8988T (cell line): ENCODE data around the gene HSPB6.
"Not testable (repeated sequence)": the region's sequence is repeated elsewhere in the genome, so short reads cannot be mapped to it uniquely, and the experiment has no call there.

Experiments
- DNase-seq: peaks from one replicate; pipeline ENCODE4 v3.0.0; 2011

The HSPB6 gene, protein sequence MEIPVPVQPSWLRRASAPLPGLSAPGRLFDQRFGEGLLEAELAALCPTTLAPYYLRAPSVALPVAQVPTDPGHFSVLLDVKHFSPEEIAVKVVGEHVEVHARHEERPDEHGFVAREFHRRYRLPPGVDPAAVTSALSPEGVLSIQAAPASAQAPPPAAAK

DNA sequence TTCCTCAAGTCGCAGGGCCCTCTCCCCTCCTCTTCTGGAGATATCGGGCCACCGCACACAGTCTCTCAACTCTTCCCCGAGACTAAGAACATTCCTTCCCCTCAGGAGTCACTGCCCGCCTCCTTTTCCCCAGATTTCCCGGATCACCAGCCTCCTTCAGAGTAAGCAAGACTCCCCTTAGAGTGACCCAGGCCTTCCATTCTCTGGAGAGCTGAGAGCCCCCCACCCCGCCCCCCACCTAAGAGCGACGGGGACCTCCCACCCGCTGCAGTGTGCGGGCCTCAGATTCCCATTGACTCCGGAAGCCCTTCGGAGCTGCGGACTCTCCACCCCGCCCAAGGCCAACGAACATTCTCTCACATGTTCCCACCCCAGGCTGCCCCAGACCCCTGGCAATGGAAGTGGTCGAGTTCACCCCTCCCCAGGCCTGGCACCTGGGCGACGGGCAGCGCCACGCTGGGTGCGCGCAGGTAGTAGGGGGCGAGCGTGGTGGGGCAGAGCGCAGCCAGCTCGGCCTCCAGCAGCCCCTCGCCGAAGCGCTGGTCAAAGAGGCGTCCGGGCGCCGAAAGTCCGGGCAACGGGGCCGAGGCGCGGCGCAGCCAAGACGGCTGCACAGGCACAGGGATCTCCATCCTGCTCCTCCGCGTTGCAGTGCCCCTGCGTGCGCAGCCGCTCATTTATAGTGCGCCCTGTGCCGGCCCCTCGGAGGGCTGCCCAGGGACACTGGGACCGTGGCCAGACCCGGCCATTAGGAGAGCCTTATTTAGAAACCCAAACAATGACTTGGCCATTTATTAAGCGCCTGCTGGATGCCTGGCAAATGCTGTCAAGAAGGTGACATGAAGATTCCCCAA is at the start of gene HSPB6:
TSS of gene HSPB6 (minus strand) at position 653 of the 854 bp plus-strand sequence. CDS start at position 632, 21 bp downstream.
- DNase-seq, result peak; percentile 13

DNA sequence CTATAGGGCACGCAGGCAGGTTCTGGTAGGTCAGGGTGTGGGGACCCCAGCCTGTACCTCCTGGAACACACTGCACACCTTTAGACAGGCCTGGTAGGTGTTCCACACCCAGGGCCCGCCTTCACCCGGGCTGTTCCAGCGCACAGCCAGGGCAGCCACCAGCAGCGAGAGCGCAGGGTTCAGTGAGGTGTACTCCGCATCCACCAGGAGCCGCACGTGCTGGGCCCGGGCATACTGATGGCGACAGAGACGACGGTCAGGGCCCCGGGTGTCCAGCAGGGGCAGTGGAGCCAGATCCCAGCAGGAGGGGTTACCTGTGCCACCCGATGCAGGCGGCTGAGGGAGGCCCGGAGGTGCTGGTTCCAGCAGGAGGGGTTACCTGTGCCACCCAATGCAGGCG is 49.8 kb upstream of the HSPB6 start:
- DNase-seq, result no peak

DNA sequence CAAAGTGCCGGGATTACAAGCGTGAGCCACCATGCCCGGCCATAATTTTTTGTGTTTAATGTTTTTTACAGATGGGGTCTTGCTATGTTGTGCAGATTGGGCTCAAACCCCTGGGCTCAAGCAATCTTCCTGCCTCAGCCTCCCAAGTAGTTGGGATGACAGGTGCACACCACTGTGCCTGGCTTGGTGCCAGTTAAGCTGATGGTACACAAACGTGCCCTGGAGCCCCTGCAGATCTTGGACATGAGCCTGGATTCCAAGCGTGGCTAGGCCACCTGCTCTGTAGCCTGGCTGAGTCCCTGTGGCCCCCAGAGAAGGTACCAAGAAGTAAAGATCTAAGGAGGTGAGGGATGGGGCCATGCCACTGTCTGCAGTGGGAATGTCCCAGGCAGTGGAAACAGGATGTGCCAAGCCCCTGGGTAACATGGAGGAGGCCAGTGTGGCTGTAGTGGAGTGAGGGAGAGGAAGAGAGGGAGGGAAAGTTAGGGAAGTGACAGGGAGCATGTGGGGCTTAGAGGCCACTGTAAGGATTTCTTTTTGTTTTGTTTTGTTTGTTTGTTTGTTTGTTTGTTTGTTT is 48.8 kb upstream of the HSPB6 start:
- DNase-seq, result no peak

GRCh38 chr19:35801828-35802227 is 45.0 kb upstream of the HSPB6 start:
- DNase-seq, result no peak

DNA sequence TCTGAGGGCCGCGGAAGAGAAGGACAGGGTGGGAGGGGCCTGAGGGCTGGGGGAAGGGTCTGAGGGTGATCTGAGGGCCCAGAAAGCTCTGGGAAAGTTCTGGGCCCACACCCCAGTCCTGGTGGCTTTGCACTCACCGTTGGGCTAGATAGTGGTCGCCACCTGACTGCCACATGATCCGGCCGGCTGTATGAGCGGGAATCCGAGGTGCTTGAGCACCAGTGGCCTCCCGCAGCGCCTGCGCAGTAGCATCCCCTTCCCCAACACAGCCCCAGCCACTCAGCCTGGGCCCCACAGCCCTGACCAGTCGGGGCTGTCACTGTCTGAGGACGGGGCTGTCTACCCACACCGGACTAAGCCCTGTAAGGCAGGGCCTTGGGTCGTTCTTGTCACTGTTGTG is 40.8 kb upstream of the HSPB6 start:
- no peak for DNase-seq

DNA sequence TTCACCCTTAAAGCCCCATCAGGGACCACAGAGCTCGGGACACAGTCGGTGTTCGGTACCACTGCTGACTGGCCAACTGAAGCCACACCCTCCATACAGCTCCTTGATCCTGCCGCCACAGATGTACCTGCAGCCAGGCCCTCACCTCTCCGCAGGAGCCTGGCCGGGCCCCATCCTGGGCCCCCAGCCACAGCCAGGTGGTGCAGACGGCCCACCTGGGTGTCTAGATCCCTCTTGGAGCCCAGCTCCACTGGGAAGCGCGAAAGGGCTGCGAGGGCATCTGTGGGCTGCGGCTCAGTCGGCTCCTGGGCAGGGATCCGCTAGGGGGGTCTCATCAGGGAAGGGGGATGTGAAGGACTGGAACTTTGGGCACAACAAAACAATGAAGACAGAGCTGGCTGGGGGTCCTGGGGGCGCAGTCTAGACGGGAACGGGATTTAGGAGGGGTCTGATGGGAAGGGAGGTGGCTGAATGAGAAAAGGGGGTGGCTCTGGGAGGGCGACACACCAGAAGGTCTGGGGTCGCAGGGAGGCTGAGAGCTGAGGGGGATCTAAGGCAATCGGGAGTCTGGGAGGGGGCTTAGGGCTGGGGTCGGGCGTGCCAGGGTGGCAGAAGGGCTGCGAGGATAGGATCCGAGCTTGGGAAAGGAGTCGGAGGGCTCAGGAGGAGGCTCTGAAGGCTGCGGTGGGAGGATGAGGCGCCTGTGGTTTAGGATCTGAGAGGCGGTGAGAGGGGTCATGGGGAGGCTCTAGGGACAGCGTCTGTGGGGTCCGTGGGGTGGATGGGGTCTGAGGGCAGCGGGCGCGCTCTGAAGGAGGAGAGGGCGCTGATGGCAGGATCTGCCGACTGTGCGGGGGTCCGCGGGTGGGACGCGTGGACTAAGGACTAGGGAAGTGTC is 40.1 kb upstream of the HSPB6 start:
- DNase-seq, result no peak

DNA sequence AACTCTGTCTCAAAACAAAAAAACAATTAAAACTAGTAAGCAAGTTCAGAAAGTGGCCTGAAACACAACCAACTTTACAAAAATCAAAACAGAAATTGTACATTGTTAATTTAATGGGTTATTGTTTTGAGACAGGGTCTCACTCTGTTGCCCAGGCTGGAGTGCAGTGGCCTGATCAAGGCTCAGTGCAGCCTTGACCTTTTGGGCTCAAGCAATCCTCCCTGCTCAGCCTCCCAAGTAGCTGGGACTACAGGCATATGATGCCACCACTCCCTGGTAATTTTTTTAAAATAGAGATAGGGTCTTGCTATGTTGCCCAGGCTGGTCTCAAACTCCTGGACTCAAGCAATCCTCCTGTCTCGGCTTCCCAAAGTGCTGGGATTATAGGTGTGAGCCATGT is 38.7 kb upstream of the HSPB6 start:
- DNase-seq, result not testable (repeated sequence)

- DNase-seq, result no peak
Observed at GRCh38 chr19:35793381-35794165, 36.7 kb upstream of the HSPB6 start.

DNA sequence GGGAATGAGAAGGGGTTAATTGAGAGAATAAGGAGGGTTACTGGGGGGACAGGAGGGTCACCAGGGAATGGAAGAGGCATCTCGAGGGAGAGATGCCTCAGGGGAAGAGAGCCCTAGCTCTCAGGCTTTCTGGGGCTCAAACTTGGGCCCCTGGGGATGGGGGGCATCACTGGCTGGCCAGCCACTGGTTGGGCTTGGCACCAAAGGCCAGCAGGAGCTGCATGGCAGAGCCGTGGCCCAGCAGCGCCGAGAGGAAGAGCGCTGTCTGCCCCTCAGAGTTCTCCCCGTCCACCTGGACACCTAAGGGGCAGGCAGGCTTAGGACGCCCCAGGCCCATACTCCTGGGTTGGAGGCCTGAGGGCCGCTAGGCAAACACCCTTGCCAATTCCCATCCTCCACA is 36.1 kb upstream of the HSPB6 start:
- no peak for DNase-seq

DNA sequence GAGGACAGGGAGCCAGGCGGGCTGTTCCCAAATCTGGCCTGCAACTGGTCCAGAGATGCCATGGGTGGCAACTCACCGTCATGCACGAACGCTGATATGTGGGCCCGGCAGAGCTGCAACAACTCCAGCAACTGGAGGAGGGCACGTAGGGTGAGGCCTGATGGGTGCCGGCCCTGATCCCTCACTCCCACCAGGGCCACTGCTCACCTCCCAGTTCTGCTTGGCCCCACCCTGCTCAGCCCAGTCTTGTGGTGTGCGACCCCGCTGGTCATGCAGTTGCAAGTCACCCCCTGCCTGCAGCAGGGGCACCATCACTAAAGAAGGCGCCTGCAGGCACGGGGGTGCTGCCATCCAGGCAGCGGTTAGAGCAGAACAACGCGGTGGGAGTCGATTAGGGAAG is 35.5 kb upstream of the HSPB6 start:
- no peak for DNase-seq

GRCh38 chr19:35791814-35792279 is 35.0 kb upstream of the HSPB6 start:
- DNase-seq, result no peak

DNA sequence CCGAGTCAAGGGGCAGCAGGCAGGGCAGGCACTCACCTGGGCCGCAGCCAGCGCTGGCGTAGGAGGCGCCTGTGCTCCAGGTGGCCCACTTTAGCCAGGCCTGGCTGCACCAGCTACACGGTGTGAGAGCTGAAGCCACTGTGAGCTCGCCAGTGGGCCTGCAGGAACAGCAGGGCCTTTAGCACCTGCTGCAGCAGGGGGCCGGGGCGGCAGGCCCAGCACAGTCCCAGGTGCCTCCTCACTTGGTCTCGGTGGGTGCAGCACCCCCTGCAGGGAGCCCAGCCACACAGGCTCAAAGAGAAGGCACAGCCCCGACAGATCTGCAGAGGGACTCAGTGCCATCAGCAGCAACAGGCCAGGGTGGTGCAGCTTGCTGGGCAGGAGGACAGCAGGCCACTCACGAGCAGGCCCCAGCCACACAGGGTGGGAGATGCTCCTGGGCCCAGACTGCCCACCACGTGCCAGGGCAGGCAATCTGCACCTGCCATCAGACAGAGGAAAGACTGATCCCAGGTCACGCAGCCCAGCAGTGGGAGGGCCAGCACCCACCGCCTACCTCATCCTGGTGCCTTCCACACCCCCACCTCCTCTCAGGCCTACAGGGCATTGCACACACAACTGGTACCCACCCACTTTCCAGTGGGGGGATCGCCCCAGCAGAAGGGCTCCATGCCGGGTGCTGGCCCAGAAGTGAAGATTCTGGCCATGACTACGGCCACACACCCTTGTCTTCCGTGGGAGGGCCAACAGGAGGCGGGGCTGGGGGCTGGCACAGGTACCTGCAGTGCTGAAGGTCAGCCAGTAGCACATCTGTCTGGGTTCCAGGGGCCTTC is 34.4 kb upstream of the HSPB6 start:
- peak; percentile 89 for DNase-seq

DNA sequence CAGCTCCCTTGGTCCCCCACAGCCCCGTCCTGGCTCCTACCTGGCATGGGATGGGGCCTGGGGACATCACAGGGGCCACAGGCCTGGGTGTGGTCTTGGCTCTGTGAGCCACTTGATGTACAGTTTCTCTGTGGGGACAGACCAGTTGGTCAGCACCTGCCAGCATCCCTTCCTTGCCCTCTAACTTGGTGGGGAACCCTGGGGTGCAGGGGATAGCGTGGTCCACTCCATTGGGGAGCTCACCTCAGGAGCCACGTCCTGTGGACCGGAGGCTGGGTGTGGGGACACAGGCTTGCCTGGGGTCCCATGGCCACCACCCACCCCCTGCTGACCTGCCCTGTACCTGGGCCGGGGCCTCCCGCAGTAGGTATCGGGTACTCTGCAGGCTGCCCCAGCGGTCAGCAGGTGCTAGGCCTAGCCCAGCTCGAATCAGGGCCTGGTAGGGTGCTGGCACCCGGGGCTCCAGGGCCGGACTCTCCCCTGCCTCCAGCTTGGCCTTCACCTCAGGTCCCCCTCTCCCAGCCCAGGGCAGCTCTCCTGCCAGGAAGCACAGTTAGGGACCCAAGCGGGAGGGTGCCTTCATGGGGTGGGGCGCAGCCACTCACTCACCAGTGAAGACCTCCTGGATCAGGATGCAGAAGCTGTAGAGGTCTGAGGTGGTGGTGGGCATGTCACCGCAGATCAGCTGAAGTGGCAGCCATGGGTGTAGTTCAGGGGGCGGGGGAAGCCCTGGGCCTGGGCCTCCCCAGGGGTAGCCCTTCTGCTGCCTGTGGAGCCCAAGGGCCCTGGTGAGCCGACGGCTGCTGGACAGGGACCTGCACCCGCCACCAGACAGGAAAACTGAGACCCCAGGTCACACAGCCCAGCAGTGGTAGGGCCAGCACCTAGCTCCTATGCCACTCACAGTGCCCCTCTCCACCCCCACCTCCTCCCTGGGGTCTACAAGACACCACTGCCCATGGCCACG is 33.4 kb upstream of the HSPB6 start:
- no peak for DNase-seq

- peak; percentile 56 for DNase-seq
Observed at GRCh38 chr19:35789195-35789977, 32.6 kb upstream of the HSPB6 start.

GRCh38 chr19:35788205-35788960 is 31.6 kb upstream of the HSPB6 start:
- no peak for DNase-seq

DNA sequence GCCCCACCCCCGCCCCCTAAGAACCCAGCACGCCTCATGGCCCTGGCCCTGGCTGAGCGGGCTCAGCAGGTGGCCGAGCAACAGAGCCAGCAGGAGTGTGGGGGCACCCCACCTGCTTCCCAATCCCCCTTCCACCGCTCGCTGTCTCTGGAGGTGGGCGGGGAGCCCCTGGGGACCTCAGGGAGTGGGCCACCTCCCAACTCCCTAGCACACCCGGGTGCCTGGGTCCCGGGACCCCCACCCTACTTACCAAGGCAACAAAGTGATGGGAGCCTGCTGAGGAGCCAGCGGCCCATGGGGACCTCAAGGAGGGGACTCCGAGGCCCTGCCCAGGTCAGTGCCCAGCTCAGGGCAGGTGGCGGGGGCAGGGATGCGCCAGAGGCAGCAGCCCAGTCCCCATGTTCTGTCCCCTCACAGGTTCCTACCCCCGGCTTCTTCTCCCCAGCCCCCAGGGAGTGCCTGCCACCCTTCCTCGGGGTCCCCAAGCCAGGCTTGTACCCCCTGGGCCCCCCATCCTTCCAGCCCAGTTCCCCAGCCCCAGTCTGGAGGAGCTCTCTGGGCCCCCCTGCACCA is 30.5 kb upstream of the HSPB6 start:
- DNase-seq, result no peak

- DNase-seq, result no peak
Observed at GRCh38 chr19:35786299-35787160, 29.7 kb upstream of the HSPB6 start.
